TTC549 (cell line): ENCODE results near the gene NEIL3.

Source experiments
- FAIRE-seq: peaks from 2 replicates; lab custom pipeline; 2012; peaks lifted over from hg19 to GRCh38; lab: Jason Lieb, UNC

NEIL3 gene

DNA sequence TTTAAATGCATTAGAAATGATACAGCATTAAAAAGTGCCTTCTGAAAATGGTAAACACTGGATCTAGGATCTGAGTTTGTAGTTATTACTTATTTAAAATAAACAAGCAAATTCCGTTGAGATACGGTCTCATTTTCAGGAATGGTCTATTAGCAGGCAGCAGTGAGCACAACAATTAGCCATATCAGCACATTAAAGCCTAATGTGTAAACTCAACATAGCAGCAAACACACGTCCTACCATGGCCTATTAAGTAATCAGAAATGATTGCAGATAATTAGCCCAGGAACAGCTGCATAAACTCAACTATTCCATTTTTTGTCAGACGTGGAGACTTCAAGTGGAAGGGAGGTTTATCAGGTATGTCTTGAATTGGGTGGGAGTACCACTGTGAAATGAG, 61.8 kb downstream of the NEIL3 start:
- FAIRE-seq, result no peak

DNA sequence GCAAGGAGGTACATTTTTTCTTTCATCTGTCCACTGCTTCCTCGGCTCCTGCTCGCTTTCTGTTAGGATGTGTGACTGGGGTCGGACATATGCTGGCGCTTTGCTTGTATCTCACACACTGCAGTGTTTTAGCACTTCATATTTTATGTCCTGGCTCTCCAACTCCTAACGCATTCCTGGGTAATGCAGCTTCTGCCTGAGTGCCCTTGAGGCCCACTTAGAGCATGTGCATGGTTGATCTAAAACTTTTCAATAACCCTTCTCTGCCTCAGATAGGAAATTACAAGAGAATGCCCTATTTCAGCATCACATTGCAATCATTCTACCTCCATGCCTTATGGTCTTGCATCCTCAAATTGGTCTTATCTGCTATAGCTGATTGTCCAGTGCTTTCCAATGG, 65.3 kb downstream of the NEIL3 start:
- FAIRE-seq, result no peak

DNA sequence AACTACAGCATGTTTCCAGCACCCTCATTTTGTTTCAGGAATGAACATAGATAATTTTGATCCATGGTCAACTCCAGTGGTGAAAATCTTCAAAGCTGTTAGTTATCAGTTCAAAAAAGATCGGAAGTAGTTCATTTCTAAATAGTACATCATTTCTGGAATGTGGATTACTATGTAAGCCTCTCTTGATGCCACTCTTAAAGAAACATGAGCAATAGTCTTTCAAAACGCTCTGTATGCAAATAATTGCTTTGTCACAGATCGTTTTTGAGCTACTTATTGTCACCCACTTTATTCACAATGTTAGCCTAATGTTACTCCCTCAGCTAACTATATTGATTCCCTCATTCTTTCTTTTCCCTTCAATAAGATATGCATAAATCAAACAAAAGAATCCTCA, 65.7 kb downstream of the NEIL3 start:
- no peak for FAIRE-seq

DNA sequence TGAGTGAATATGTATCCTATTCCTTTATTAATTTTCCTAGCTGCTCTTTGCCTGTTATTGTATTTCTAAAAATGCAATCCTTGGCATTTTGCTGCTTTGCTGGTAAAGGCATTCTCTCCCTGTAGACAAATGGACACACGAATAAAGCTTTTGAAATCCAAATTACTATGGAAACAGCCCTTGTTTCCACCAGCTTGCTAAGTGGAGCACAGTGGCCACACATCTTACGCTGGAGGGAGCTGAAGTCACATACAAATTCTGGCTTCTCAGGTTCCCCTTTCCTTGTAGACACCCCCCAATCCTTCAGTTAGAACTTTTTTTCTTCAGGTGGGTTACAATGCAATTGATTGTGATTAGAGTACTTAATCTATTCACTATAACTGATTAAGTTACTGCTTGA, 66.3 kb downstream of the NEIL3 start:
- FAIRE-seq, result no peak

DNA sequence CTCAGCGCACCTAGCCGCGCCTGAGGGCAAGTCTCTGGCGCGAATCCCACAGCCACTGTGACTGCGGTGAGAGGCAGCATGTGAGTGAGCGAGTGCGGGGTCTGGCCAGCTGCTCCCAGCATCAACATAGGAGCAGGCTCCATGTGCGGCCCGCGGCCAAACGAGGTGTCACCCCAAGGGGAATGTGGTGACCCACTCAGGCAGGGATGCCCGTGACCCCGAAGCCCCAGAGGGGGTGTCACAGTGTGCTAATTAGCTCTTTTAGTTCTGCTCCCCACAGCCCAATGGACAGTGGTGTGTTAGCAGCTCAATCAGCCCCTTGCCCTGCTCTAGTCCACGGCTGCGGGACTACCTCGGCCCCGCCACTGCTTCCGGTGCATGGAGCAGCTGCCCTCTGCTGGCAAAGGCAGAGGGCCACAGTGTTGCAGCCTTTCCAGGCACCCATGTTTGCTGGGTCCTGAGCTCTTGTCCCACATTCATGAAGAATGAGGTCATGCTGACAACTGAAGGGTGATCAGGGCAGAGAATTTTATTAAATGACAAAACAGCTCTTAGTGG, 71.1 kb downstream of the NEIL3 start:
- no peak for FAIRE-seq

DNA sequence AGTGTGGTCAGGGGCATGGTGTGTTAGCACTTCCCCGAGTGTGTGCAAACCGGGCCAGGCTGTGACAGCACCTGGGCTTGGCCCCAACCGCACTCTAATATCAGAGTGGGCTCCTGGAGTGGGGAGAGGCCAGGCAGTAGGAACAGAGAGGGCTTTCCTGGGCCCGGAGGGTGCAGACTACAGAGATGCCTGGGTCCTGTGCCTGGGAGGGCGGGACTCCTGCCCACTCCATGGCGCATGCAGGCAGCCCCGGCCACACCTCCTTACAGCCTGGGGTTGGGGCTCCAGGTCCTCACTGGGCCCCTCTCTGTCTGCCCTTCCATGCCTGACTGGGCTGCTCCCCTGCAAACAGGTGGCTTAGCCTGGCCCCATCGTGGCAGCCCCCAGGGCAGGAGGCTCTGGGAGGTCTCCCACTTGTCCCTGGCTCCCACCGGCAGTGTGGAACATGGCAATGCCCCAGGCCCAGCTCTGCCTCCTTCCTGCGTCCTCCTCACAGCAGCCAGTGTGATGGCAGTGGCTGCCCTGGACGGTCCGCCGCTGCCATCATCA, 72.2 kb downstream of the NEIL3 start:
- FAIRE-seq, result no peak

DNA sequence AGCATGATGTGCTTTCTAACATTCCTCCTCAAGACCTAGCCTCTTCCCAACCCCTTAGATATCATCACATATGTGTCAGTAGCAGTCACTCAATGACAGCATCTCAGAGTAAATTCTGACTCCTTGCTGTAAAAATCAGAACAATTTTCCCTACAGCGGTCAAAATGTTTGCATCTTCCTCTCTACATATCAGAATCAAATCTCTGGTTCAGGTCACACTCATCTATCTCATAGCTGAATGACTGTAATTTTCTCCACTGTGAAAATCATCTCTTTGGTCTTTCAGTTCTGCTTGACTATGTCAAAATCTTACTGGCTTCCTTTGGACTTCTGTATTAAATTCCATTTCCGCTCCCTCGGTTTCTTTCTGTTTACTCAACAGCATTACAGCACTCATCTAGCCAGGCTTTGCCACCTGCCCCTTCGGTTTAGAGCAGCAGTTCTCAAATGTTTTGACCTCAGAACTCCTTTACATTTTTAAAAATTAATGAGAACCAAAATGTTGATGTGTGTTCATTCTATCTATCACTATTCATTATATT, 75.3 kb downstream of the NEIL3 start:
- no peak for FAIRE-seq

DNA sequence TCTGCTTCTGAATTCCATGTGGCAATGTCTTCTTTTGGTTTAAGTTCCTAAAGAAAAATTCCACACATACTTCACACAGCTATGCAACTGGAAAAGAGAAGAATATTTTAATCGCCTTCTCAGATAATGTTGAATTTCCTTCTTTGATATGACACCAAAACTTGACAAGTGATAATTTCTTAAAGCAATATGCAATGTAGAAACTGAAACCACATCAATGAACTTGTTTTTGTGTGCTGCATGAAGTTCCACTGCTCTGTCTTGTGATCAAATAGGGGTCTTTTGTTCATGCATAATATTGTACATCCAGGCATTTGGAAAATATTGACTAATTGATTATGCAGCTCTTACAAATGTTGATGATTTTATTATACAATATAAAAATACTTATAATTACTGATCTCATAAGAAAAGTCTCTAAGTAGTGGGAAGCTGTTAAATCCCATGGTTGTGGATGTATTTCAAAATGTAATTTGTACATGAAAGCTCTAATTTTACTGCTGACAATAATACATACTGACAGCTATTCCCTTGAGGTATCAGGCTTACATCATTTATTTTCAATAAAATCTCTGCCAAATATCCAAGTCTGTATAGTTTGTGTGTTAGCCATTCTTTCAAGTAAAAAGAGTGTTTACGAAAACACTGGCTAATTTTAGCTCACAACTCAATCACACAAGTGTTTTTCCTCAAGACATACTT, 76.1 kb downstream of the NEIL3 start:
- no peak for FAIRE-seq

DNA sequence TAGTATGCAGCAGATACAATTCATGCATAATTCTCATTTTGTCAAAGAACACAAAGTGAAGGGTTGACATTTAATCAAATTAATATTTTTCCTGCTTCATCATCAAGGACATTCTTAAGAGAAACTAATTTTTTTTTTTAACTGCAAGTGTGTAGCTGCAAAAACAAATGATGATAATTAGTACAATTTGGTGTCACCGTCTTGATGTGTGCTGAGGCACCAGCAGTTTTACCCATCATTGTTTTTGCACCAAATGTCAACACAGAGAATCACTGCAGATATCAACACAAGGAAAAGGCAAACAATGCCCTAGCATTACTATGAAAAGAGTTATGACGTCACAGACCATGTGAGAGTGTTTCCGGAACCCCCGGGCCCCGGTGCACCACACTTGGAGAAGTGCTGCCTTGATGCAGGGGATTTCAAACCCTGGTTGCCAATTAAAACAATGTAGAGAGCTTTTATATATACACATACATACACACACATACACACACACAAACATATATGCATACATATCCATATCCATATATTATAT, 76.7 kb downstream of the NEIL3 start:
- FAIRE-seq, result no peak

DNA sequence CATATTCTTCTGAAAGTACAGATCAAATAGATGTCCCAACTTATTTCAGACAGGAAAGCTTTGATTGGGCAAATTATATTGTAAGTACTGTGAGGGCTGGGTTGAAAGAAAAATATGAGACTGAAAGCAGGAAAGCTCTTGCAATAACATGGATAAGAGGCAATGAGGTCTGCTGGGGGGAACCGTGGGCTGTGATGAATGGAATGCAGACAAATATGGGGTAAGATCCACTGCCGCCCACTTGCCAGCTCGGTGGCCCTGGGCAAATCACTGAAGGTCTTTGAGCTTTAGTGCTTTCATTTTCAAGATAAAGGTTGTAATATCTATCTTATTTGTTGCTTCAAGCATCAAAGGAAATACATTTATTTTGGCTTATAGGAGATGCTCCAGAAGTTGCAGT, 81.6 kb downstream of the NEIL3 start:
- no peak for FAIRE-seq

DNA sequence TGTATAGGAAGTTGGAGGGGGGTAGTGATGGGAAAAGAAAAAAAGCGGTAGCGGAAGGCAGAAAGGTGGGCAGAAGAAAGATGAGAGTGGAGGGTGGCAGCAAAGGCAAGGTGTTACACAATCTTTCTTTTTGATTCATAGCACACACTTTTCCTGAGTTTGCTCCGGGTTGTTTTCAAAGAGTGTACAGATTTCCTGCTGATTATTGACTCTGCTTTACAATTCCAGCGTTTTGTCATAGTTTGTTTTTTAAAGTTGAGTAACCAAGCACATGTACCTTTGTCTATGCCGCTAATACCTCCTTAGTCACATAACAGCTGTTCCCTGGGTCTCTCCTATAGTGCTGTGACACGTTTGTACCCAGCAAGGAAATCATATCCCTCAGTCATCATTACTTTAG, 82.3 kb downstream of the NEIL3 start:
- no peak for FAIRE-seq

DNA sequence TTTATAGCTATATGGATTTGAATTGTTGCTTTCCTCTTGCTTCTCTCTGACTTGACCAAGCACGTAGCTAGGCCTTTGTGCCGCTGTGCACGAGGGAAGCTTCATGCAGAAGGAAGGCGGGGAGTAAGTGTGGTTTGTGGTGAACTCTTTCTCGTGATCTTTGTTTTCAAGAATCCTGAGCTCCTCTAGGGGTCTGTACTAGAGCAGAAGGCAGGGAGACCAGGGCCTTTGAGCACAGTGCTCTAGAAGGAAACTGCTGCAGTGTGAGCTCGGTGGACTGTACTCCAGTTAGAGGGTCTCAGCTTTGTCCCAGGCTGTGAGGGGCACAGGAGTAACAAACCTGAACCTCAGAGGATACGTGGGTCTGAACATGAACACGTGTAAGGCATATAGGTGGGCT, 83.6 kb downstream of the NEIL3 start:
- FAIRE-seq, result no peak

DNA sequence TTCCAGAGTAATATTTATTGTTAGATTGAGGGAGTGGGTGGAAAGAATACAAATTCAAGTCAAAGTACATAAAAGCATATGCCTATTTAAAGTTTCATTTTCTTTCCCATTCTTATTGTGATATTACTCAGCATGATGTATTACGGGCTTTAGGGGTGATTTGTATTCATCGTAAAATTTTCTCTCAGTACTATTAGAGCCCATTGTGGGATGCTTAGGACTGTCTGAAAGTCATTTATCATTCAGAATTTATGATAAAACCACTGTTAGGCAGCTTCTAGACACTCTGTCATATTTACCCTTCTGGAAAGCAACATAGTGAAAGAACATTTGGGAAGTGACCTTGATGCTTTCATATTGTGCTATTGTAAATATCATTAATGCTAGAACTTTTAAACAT, 86.7 kb downstream of the NEIL3 start:
- FAIRE-seq, result no peak

DNA sequence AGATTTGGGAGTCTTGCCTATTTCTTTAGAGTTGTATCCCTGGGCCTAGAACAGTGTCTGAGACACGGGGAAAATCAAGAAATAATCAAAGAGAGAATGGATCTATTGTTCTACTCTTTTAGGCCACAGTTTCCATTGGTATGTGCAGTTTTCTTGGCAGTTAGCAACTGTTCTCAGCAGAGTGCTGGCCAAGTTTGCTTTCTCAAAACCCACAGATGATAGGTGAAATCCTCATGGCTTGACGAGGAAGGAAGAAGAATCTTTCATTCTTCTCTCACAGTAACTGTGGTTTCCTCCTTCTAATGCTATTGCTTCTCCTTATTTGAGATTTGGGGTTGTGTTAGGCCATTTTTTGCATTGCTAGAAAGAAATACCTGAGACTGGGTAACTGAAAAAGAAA, 90.4 kb downstream of the NEIL3 start:
- no peak for FAIRE-seq

DNA sequence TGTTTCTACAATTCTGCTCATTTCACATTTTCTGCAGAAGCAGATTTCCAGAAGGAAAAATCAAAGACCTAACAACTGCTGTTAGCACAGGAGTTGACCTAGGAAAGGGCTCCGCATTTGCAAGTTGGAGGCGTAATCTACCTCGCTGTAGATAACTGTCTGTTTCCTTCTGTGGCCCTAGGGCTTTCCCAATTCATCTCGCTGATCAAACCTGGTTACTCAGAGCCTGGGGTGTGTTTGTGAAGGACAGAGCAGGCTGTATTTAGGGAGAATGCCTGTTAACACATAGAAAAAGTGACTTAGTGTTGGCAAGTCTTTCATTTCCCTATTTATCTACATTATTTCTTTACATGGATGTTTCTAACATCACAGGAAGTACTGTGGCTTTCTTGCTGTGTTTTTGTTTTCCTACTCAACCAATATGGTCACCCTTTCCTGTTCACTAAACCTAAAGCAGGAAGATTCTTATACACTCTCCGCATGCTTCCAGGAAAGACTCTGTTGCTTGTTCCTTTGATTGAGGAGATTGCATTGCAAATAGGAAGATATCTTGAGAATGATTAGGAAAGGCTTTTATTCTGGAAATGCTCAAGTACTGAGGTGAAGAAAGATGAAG, 92.1 kb downstream of the NEIL3 start:
- FAIRE-seq, result no peak

DNA sequence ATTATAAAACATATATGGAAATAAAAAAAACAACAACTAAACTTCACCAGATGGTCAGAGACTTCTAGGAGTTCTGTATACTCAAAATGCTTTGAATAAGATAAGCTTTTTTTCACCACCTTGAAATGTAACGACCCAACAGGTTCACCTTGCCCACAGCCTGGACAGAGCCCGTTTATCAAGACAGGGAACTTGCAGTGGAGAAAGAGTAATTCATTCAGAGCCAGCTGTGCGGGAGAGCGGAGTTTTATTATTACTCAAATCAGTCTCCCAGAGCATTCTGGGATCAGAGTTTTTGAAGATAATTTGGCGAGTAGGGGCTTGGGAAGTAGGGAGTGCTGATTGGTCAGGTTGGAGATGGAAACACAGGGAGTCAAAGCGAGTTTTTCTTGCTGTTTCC, 94.1 kb downstream of the NEIL3 start:
- FAIRE-seq, result no peak

DNA sequence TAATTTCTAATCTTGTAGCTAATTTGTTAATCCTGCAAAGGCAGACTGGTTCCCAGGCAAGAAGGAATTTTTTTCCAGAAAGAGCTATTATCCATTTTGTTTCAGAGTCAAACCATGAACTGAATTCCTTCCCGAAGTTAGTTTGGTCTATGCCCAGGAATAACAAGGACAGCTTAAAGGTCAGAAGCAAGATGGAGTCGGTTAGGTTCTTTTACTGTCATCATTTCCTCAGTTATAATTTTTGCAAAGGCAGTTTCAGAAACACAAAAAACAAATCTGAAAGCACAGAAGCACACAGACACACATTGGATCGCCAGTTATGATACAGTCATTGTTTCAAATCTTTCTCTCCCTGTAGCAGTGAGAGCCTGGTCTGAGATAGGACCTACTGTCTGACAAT, 94.7 kb downstream of the NEIL3 start:
- no peak for FAIRE-seq

DNA sequence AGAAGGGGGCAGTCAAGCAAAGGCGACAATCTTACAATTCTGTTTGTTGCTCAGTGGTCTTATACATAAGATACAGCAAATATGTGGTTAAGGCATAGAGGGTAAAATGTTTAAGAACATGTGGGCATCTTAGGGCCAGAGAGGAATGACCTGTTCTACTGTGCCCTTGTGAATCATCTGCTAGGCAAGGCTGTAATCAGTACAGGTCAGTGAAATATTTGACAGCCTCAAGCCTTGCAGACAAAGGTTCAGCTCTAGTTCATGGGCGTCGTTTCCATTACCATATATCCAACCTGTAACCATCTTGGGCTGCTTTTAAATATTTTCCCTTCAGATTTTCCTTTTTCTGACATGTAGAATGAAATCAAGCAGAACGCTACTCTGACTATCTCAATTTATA, 95.3 kb downstream of the NEIL3 start:
- FAIRE-seq, result no peak

DNA sequence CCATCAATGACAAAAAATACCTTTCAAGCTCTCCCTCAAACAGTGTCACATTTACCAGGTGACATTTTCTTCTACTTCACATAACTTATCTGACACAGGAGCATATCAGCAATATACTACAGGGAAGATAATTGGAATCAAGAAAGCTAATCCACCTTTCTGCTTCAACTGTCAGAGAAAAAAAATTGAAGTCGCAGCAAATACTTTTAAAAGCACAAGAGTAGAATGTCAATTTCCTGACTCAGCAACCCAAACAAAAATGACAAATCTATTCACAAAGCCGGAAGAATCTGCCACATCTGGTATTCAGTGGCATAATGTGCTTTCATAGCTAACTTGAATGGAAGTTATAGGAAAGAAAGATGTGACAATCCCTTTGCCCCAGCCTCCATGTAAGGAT, 95.8 kb downstream of the NEIL3 start:
- FAIRE-seq, result no peak

DNA sequence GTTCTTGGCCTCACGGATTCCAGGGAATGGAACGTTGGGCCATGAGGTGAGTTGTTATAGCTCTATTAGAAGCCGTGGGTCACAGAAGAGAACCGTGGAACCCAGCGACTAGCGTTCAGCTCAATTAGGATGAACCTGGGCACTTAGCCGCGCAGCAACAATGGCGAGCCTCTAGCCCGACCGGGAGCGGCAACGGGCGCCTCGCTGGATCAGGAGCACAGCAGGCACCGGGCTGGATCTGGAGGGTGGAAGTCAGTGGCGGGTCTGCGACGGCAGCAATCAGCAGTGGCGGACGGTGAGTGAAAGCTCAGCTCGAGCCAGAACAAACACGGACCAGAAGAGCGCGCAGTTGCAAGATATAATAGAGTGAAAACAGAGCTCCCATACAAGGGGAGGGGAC, 98.3 kb downstream of the NEIL3 start:
- no peak for FAIRE-seq

DNA sequence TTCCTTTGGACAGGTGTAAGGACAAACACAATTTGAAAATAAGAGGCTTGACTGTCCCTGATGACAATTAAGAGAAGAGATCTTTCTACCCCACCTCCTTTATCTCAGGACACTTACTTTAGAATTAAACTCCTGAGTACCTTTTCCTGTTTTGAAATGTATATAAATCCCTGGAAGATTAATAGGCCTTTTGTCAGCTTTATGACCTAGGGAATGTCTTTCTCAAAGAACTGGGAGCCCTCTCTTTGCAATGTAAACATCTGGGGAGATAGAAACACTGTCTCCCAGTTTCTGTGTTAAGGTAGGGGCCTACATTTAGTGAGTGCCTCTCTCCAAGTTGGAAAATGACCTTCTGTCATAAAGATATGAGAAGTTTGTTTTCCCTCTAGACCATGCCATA, 100.9 kb downstream of the NEIL3 start:
- no peak for FAIRE-seq

DNA sequence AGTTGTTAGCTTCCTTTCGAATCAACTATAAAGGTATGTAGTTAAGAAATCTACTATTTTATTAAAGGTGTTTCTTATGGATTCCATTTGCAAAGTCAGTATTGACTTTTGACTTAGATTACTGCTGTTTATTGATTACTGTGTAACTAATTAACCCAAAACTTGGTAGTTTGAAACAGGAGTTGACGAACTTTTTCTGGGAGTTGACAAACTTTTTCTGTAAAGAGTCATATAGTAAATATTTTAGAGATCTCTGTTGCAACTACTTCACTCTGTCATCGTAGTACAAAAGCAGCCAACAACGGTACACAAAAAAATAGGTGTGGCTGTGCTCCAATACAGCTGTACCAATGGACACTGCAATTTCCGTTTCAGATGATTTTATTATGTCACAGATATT, 102.3 kb downstream of the NEIL3 start:
- no peak for FAIRE-seq
